OCI-LY7 (cell line): ENCODE results near the gene LYPLA2. TPM values are rescaled to one million over a fixed set of nuclear protein-coding genes. Genes with fewer than 3 reads are reported as not detected.
A peak's percentile ranks its signal among the peaks of the same experiment; 100 is the strongest.

ENCODE experiments used
- BruUV-seq: library from RNA; stranded (reverse); fragments of 400-500 nt; replicated peaks from 2 replicates; lab custom pipeline; 2021; lab: Mats Ljungman, UMichigan
- CTCF ChIA-PET: fragments of 300-600 bp; sonication (Branson Sonifier 250); formaldehyde crosslinking; loops from one replicate; lab custom pipeline; 2022; ENCODE audit warnings: antibody characterized with exemption; ENCODE audit not compliant: unreplicated experiment; lab: Charles Lee
- POLR2A ChIA-PET: fragments of 300-600 bp; sonication (Branson Sonifier 250); formaldehyde crosslinking; loops from one replicate; lab custom pipeline; 2022; ENCODE audit warnings: antibody characterized with exemption; lab: Charles Lee
- DNase-seq: peaks from one replicate; pipeline ENCODE4 v3.0.0-alpha.2; 2015; ENCODE audit warnings: low spot score
- H2AFZ ChIP-seq: fragments of 200-600 bp; sonication (generic), shearing (Covaris generic); 2 replicates; pipeline ENCODE4 v1.6.1; 2014; ENCODE audit warnings: mild to moderate bottlenecking, antibody characterized with exemption, low read length, moderate library complexity
- H3K27ac ChIP-seq: fragments of 200-600 bp; sonication (generic); 2 replicates; pipeline ENCODE4 v1.5.1; 2014; ENCODE audit warnings: mixed run types, low read depth, mild to moderate bottlenecking, moderate library complexity, low read length, inconsistent platforms; ENCODE audit not compliant: poor library complexity, severe bottlenecking
- H3K36me3 ChIP-seq: fragments of 200-600 bp; sonication (generic); 2 replicates; pipeline ENCODE4 v1.6.1; 2014; ENCODE audit warnings: mild to moderate bottlenecking, antibody characterized with exemption, low read length, moderate library complexity, mixed read lengths; ENCODE audit not compliant: insufficient read depth
- H3K4me1 ChIP-seq: fragments of 200-600 bp; sonication (generic); 2 replicates; pipeline ENCODE4 v1.5.1; 2014; ENCODE audit warnings: mild to moderate bottlenecking, low read length; ENCODE audit not compliant: insufficient read depth, poor library complexity, severe bottlenecking
- H3K4me2 ChIP-seq: fragments of 200-600 bp; sonication (generic); 2 replicates; pipeline ENCODE4 v1.6.1; 2014; ENCODE audit warnings: mild to moderate bottlenecking, low read length
- H3K4me3 ChIP-seq: fragments of 200-600 bp; sonication (generic); 2 replicates; pipeline ENCODE4 v1.5.1; 2014; ENCODE audit warnings: mild to moderate bottlenecking, low read depth, low read length; ENCODE audit not compliant: poor library complexity, severe bottlenecking
- H3K79me2 ChIP-seq: fragments of 200-600 bp; sonication (generic); 2 replicates; pipeline ENCODE4 v1.6.1; 2016; ENCODE audit warnings: low read depth, mild to moderate bottlenecking, low read length, moderate library complexity, mixed read lengths; ENCODE audit not compliant: insufficient read depth
- H3K9me2 ChIP-seq: fragments of 200-600 bp; sonication (generic); 2 replicates; pipeline ENCODE4 v1.6.1; 2016; ENCODE audit warnings: mild to moderate bottlenecking, low read length, mixed read lengths; ENCODE audit not compliant: insufficient read depth
- H3K9me3 ChIP-seq: fragments of 200-600 bp; sonication (generic); 2 replicates; pipeline ENCODE4 v1.6.1; 2014; ENCODE audit warnings: mild to moderate bottlenecking, mixed run types, low read length, mixed read lengths
- H4K20me1 ChIP-seq: fragments of 200-600 bp; sonication (generic); 2 replicates; pipeline ENCODE4 v1.6.1; 2014; ENCODE audit warnings: mild to moderate bottlenecking, antibody characterized with exemption, low read length, moderate library complexity, mixed read lengths; ENCODE audit not compliant: insufficient read depth
- CTCF ChIP-seq: fragments of 200-600 bp; sonication (generic); conservative IDR thresholded peaks from 2 replicates; pipeline ENCODE4 v1.5.1; 2014; ENCODE audit warnings: mild to moderate bottlenecking, antibody characterized with exemption, low read length, moderate library complexity, mixed read lengths
- EZH2phosphoT487 ChIP-seq: fragments of 200-600 bp; sonication (generic); IDR thresholded peaks from 2 replicates; pipeline ENCODE4 v1.6.1; 2018; ENCODE audit warnings: low read depth, borderline replicate concordance, mild to moderate bottlenecking, mixed run types, antibody characterized with exemption, low read length, moderate library complexity, mixed read lengths
- intact Hi-C: fragments of 100-400 bp; cut with micrococcal nuclease; formaldehyde crosslinking; loops from one replicate; pipeline ENCODE4 v1.10.0; 2022; ENCODE audit not compliant: unreplicated experiment
- total RNA-seq, 2 experiments: library from RNA; depleted of rRNA in 1 of 2; stranded (reverse); fragments of >200 nt in 1 of 2; shearing (Covaris generic) in 1 of 2; gene quantifications; 2 replicates each; pipeline ENCODE4 v1.2.3, GENCODE V29; 2014 to 2022

LYPLA2 gene
- total RNA-seq, 2 experiments from 2014 or later, result 68.3 to 91.2 TPM

GRCh38 chr1:23768733-23769132, 22.2 kb upstream of the LYPLA2 start:
- CTCF ChIA-PET, result no interaction called here

GRCh38 chr1:23772049-23772853, 18.7 kb upstream of the LYPLA2 start:
- no peak overlapping the region for H3K27ac ChIP-seq
- BruUV-seq, result no TSS peak
- H3K4me1 ChIP-seq, result peaks cover 22% of the 10 kb centered on the region
- no peaks in the 10 kb centered on the region for H3K9me2 ChIP-seq
- peak; percentile 87 for DNase-seq
- intact Hi-C loops, result loop anchor here (1.0 kb wide), 2 partner anchors 82 to 144 kb away; no protein-coding TSS in a partner anchor
- ChIA-PET POLR2A (interaction anchor here (0.6 to 0.9 kb wide), 4 partner anchors 8 to 83 kb away, joined by 3 read pairs; partner anchors contain the start of gene HMGCL), CTCF (interaction anchor here (0.6 to 1.4 kb wide), 2 partner anchors 144 to 291 kb away, joined by 3 to 4 read pairs; no protein-coding TSS in a partner anchor)
- peaks cover 7% of the 10 kb centered on the region; the same call in 1 of the 2 replicates for H3K79me2 ChIP-seq
- peak overlapping the region; percentile 61 for H3K4me2 ChIP-seq
- no peaks in the 10 kb centered on the region for H4K20me1 ChIP-seq
- H2AFZ ChIP-seq, result no peak overlapping the region
- no peak overlapping the region for H3K4me3 ChIP-seq
- TF ChIP-seq EZH2phosphoT487 (no peak), CTCF (peak; percentile 98)
- H3K36me3 ChIP-seq, result peaks cover 24% of the 10 kb centered on the region
- H3K9me3 ChIP-seq, result no peaks in the 10 kb centered on the region

More at GRCh38 chr1:23768733-23769132, 22.2 kb upstream of the LYPLA2 start:
- no peak for TF ChIP-seq CTCF
- no peak for TF ChIP-seq EZH2phosphoT487
- DNase-seq, result no peak
- H3K27ac ChIP-seq, result no peak overlapping the region
- H3K4me3 ChIP-seq, result no peak overlapping the region
- H3K79me2 ChIP-seq, result no peaks in the 10 kb centered on the region
- no peaks in the 10 kb centered on the region for H3K9me2 ChIP-seq
- BruUV-seq, result no TSS peak
- no peaks in the 10 kb centered on the region for H4K20me1 ChIP-seq
- H2AFZ ChIP-seq, result no peak overlapping the region
- peaks cover 41% of the 10 kb centered on the region for H3K36me3 ChIP-seq
- H3K9me3 ChIP-seq, result no peaks in the 10 kb centered on the region
- intact Hi-C loops, result no loop called here
- peaks cover 10% of the 10 kb centered on the region for H3K4me1 ChIP-seq
- POLR2A ChIA-PET, result interaction anchor here (0.6 kb wide), 1 partner anchor 209 kb away, joined by 3 read pairs; no protein-coding TSS in a partner anchor
- no peak overlapping the region for H3K4me2 ChIP-seq
